ENCODE measurements around the gene TNFRSF13B.
"Not testable (repeated sequence)": the region's sequence is repeated elsewhere in the genome, so short reads cannot be mapped to it uniquely, and the experiment has no call there.

TNFRSF13B gene

DNA sequence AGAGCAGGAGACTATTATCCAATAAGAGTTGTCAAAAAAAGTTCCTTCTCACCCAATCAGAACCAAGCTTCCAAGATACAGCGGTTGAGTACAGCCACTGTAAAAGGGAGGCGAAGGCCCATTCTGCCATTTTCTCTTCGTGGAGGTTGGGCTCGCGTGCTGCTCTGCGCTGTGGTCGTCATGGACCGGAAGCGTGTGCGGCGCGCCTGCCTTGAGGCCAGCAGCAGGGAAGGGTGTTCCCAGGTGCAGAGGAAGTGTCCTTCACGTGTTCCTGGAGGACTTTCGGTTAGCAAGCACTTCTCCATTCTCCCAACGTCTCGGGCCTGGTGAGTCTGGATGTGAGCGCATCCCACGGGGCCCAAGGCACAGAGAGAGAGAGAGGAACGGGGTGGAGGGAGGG lies 78.4 kb downstream of the TNFRSF13B start:
- not testable (repeated sequence) for H3K9me3 ChIP-seq (ENCODE audit: control insufficient read depth, insufficient read depth, low read length); H3K36me3 ChIP-seq (ENCODE audit: control insufficient read depth, insufficient read depth, low read length); H3K4me1 ChIP-seq (ENCODE audit: control insufficient read depth, insufficient read depth, low read length); H3K9ac ChIP-seq (ENCODE audit: low read depth, low read length); H3K4me3 ChIP-seq (ENCODE audit: low read depth, low read length); H3K27me3 ChIP-seq (ENCODE audit: control insufficient read depth, insufficient read depth, low read length)

GRCh38 chr17:16892876-16893454 lies 79.0 kb downstream of the TNFRSF13B start:
- not testable (repeated sequence) for H3K36me3 ChIP-seq (ENCODE audit: control insufficient read depth, insufficient read depth, low read length); H3K4me3 ChIP-seq (ENCODE audit: low read depth, low read length); H3K27me3 ChIP-seq (ENCODE audit: control insufficient read depth, insufficient read depth, low read length); H3K9me3 ChIP-seq (ENCODE audit: control insufficient read depth, insufficient read depth, low read length); H3K4me1 ChIP-seq (ENCODE audit: control insufficient read depth, insufficient read depth, low read length); H3K9ac ChIP-seq (ENCODE audit: low read depth, low read length)

DNA sequence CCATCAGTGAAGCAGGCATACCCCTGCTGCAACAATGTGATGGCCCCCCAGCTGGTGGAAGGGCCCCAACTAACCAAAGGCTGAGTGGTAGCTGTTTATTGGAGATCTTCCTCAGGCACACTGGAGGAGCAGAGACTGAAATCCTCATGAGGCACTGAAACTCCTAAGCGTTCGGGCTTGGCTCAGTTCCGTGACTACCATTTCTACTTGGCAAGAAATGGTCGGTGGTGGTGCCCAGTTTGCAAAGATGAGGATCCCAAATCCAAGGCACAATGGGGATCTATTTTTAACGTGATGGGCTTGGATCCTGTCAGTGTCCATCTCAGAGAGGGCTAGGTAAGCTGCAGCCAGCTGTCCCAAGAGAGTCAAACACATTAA lies 82.8 kb downstream of the TNFRSF13B start:
- no peaks in the 10 kb centered on the region for H3K4me1 ChIP-seq (ENCODE audit: control insufficient read depth, insufficient read depth, low read length)
- H3K9ac ChIP-seq (ENCODE audit: low read depth, low read length), result no peak overlapping the region
- no peaks in the 10 kb centered on the region for H3K27me3 ChIP-seq (ENCODE audit: control insufficient read depth, insufficient read depth, low read length)
- H3K4me3 ChIP-seq (ENCODE audit: low read depth, low read length), result no peak overlapping the region
- no peaks in the 10 kb centered on the region for H3K9me3 ChIP-seq (ENCODE audit: control insufficient read depth, insufficient read depth, low read length)
- no peaks in the 10 kb centered on the region for H3K36me3 ChIP-seq (ENCODE audit: control insufficient read depth, insufficient read depth, low read length)

All from iPS-15b (cell line).